Skeletal muscle satellite cell (primary cell): ENCODE results near the gene SHF.

ENCODE experiments used
- H3K27me3 ChIP-seq: 2 replicates; pipeline ENCODE4 v1.7.0; 2013; ENCODE audit warnings: low read length; ENCODE audit not compliant: control insufficient read depth, insufficient read depth
- H3K36me3 ChIP-seq: 2 replicates; pipeline ENCODE4 v1.7.0; 2013; ENCODE audit warnings: mild to moderate bottlenecking, control low read depth, low read length; ENCODE audit not compliant: insufficient read depth
- H3K4me1 ChIP-seq: 2 replicates; pipeline ENCODE4 v1.7.0; 2013; ENCODE audit warnings: low read length; ENCODE audit not compliant: control insufficient read depth, insufficient read depth
- H3K4me2 ChIP-seq: 2 replicates; pipeline ENCODE4 v1.7.0; 2013; ENCODE audit warnings: mild to moderate bottlenecking, low read length
- H3K4me3 ChIP-seq: 2 replicates; pipeline ENCODE4 v1.7.0; 2013; ENCODE audit warnings: low read length
- H3K9ac ChIP-seq: 2 replicates; pipeline ENCODE4 v1.7.0; 2013; ENCODE audit warnings: mild to moderate bottlenecking, low read depth, low read length, moderate library complexity
- H3K9me3 ChIP-seq: replicated peaks from 2 replicates; pipeline ENCODE4 v1.7.0; 2013; ENCODE audit warnings: mild to moderate bottlenecking, control low read depth, low read length

Gene SHF

GRCh38 chr15:45149060-45149459 lies 38.7 kb downstream of the SHF start:
- Histone ChIP-seq H3K4me1 (peaks cover 13% of the 10 kb centered on the region), H3K36me3 (no peaks in the 10 kb centered on the region), H3K27me3 (no peaks in the 10 kb centered on the region), H3K4me2 (no peak overlapping the region), H3K4me3 (no peak overlapping the region), H3K9me3 (no peaks in the 10 kb centered on the region), H3K9ac (no peak overlapping the region)

- peaks cover 13% of the 10 kb centered on the region for H3K4me1 ChIP-seq
- H3K27me3 ChIP-seq, result no peaks in the 10 kb centered on the region
- no peaks in the 10 kb centered on the region for H3K9me3 ChIP-seq
- H3K36me3 ChIP-seq, result no peaks in the 10 kb centered on the region
- no peak overlapping the region for H3K4me3 ChIP-seq
- no peak overlapping the region for H3K9ac ChIP-seq
- H3K4me2 ChIP-seq, result no peak overlapping the region
Measured at GRCh38 chr15:45148076-45149059, 39.4 kb downstream of the SHF start.

GRCh38 chr15:45147606-45148005 lies 40.2 kb downstream of the SHF start:
- no peaks in the 10 kb centered on the region for H3K27me3 ChIP-seq
- H3K9ac ChIP-seq, result no peak overlapping the region
- no peaks in the 10 kb centered on the region for H3K9me3 ChIP-seq
- no peak overlapping the region for H3K4me3 ChIP-seq
- no peaks in the 10 kb centered on the region for H3K36me3 ChIP-seq
- no peak overlapping the region for H3K4me2 ChIP-seq
- H3K4me1 ChIP-seq, result peaks cover 13% of the 10 kb centered on the region

- Histone ChIP-seq H3K4me1 (peaks cover 13% of the 10 kb centered on the region), H3K4me2 (no peak overlapping the region), H3K36me3 (no peaks in the 10 kb centered on the region), H3K9me3 (no peaks in the 10 kb centered on the region), H3K4me3 (no peak overlapping the region), H3K27me3 (no peaks in the 10 kb centered on the region), H3K9ac (no peak overlapping the region)
Measured at GRCh38 chr15:45146405-45146804, 41.4 kb downstream of the SHF start.

- Histone ChIP-seq H3K4me1 (peaks cover 13% of the 10 kb centered on the region), H3K27me3 (no peaks in the 10 kb centered on the region), H3K36me3 (no peaks in the 10 kb centered on the region), H3K9me3 (no peaks in the 10 kb centered on the region), H3K4me3 (no peak overlapping the region), H3K4me2 (no peak overlapping the region), H3K9ac (no peak overlapping the region)
Measured at GRCh38 chr15:45144775-45145174, 43.0 kb downstream of the SHF start.

GRCh38 chr15:45143946-45144345 lies 43.8 kb downstream of the SHF start:
- Histone ChIP-seq H3K4me3 (no peak overlapping the region), H3K9me3 (no peaks in the 10 kb centered on the region), H3K27me3 (peaks cover 3% of the 10 kb centered on the region), H3K4me2 (no peak overlapping the region), H3K9ac (no peak overlapping the region), H3K4me1 (peaks cover 11% of the 10 kb centered on the region), H3K36me3 (no peaks in the 10 kb centered on the region)

GRCh38 chr15:45143056-45143455 lies 44.7 kb downstream of the SHF start:
- H3K4me2 ChIP-seq, result no peak overlapping the region
- H3K4me3 ChIP-seq, result no peak overlapping the region
- peaks cover 2% of the 10 kb centered on the region for H3K4me1 ChIP-seq
- no peaks in the 10 kb centered on the region for H3K36me3 ChIP-seq
- H3K9ac ChIP-seq, result no peak overlapping the region
- peaks cover 9% of the 10 kb centered on the region for H3K27me3 ChIP-seq
- no peaks in the 10 kb centered on the region for H3K9me3 ChIP-seq

GRCh38 chr15:45141386-45141785 lies 46.4 kb downstream of the SHF start:
- no peak overlapping the region for H3K4me2 ChIP-seq
- H3K4me1 ChIP-seq, result no peaks in the 10 kb centered on the region
- H3K9me3 ChIP-seq, result no peaks in the 10 kb centered on the region
- H3K27me3 ChIP-seq, result peaks cover 20% of the 10 kb centered on the region
- H3K4me3 ChIP-seq, result no peak overlapping the region
- no peak overlapping the region for H3K9ac ChIP-seq
- H3K36me3 ChIP-seq, result no peaks in the 10 kb centered on the region

- Histone ChIP-seq H3K9ac (no peak overlapping the region), H3K36me3 (no peaks in the 10 kb centered on the region), H3K4me3 (no peak overlapping the region), H3K27me3 (peaks cover 26% of the 10 kb centered on the region), H3K9me3 (no peaks in the 10 kb centered on the region), H3K4me1 (no peaks in the 10 kb centered on the region), H3K4me2 (no peak overlapping the region)
Measured at GRCh38 chr15:45140557-45141250, 47.1 kb downstream of the SHF start.

GRCh38 chr15:45139770-45140169 lies 48.0 kb downstream of the SHF start:
- no peak overlapping the region for H3K4me3 ChIP-seq
- no peaks in the 10 kb centered on the region for H3K36me3 ChIP-seq
- H3K9me3 ChIP-seq, result no peaks in the 10 kb centered on the region
- H3K27me3 ChIP-seq, result peaks cover 33% of the 10 kb centered on the region
- no peak overlapping the region for H3K4me2 ChIP-seq
- H3K4me1 ChIP-seq, result no peaks in the 10 kb centered on the region
- no peak overlapping the region for H3K9ac ChIP-seq

- no peak overlapping the region for H3K4me2 ChIP-seq
- H3K4me1 ChIP-seq, result no peaks in the 10 kb centered on the region
- no peaks in the 10 kb centered on the region for H3K36me3 ChIP-seq
- no peak overlapping the region for H3K9ac ChIP-seq
- no peak overlapping the region for H3K4me3 ChIP-seq
- no peaks in the 10 kb centered on the region for H3K9me3 ChIP-seq
- peaks cover 40% of the 10 kb centered on the region for H3K27me3 ChIP-seq
Measured at GRCh38 chr15:45138814-45139765, 48.7 kb downstream of the SHF start.
